ENCODE data around the gene GDI2. TPM values are rescaled to one million over a fixed set of nuclear protein-coding genes. Genes with fewer than 3 reads are reported as not detected.

Gene GDI2
- total and polyA plus RNA-seq, 4 donors, result 64.2 to 300 (median 164) TPM

- Histone ChIP-seq H3K27ac (ENCODE audit: low read depth in 1 of 2, low read length in 1 of 2) (no peak overlapping the region), H3K4me1 (ENCODE audit: control insufficient read depth in 5 of 5, insufficient read depth in 5 of 5, low read length in 5 of 5) (peaks cover 0 to 9% (median 0%) of the 10 kb centered on the region in 5 donors), H3K4me3 (no peak overlapping the region), H3K27me3 (ENCODE audit: control insufficient read depth in 3 of 3, insufficient read depth in 3 of 3, low read length in 2 of 3) (no peaks in the 10 kb centered on the region), H3K9me3 (ENCODE audit: control insufficient read depth in 4 of 4, insufficient read depth in 3 of 4, low read length in 3 of 4) (no peaks in the 10 kb centered on the region), H3K9ac (ENCODE audit: insufficient read depth in 1 of 2, low read length in 2 of 2) (no peak overlapping the region), H3K36me3 (ENCODE audit: control insufficient read depth in 4 of 4, insufficient read depth in 4 of 4, low read length in 4 of 4) (peaks cover 7 to 21% (median 16%) of the 10 kb centered on the region in 4 donors)
- no peak for TF ChIP-seq CTCF (IDR thresholded peaks at IDR 0.05; ENCODE audit: control extremely low read depth, extremely low read depth)
- ATAC-seq (ENCODE audit: insufficient read depth, low FRiP score), result no peak
- peak in 1 of 3 donors; percentile 8 for DNase-seq
- 36 to 52% methylated on average over 3 of the region's 3 CpGs for WGBS, 2 donors
Measured at GRCh38 chr10:5776881-5777197, 36.4 kb downstream of the GDI2 start.

GRCh38 chr10:5776136-5776880 lies 36.9 kb downstream of the GDI2 start:
- Histone ChIP-seq H3K36me3 (ENCODE audit: control insufficient read depth in 4 of 4, insufficient read depth in 4 of 4, low read length in 4 of 4) (peaks cover 9 to 23% (median 16%) of the 10 kb centered on the region in 4 donors), H3K4me3 (no peak overlapping the region), H3K27me3 (ENCODE audit: control insufficient read depth in 3 of 3, insufficient read depth in 3 of 3, low read length in 2 of 3) (no peaks in the 10 kb centered on the region), H3K9ac (ENCODE audit: insufficient read depth in 1 of 2, low read length in 2 of 2) (no peak overlapping the region), H3K4me1 (ENCODE audit: control insufficient read depth in 5 of 5, insufficient read depth in 5 of 5, low read length in 5 of 5) (peaks cover 0 to 9% (median 0%) of the 10 kb centered on the region in 5 donors), H3K9me3 (ENCODE audit: control insufficient read depth in 4 of 4, insufficient read depth in 3 of 4, low read length in 3 of 4) (no peaks in the 10 kb centered on the region), H3K27ac (ENCODE audit: low read depth in 1 of 2, low read length in 1 of 2) (peak overlapping the region in 1 of 2 donors; percentile 21)
- TF ChIP-seq CTCF (IDR thresholded peaks at IDR 0.05; ENCODE audit: control extremely low read depth, extremely low read depth), result no peak
- WGBS, 2 donors, result 80 to 83% methylated on average over 7 of the region's 7 CpGs
- DNase-seq, result no peak
- ATAC-seq (ENCODE audit: insufficient read depth, low FRiP score), result no peak

GRCh38 chr10:5775685-5776084 lies 37.5 kb downstream of the GDI2 start:
- Histone ChIP-seq H3K27me3 (ENCODE audit: control insufficient read depth in 3 of 3, insufficient read depth in 3 of 3, low read length in 2 of 3) (no peaks in the 10 kb centered on the region), H3K4me3 (no peak overlapping the region), H3K36me3 (ENCODE audit: control insufficient read depth in 4 of 4, insufficient read depth in 4 of 4, low read length in 4 of 4) (peaks cover 13 to 24% (median 18%) of the 10 kb centered on the region in 4 donors), H3K9me3 (ENCODE audit: control insufficient read depth in 4 of 4, insufficient read depth in 3 of 4, low read length in 3 of 4) (no peaks in the 10 kb centered on the region), H3K27ac (ENCODE audit: low read depth in 1 of 2, low read length in 1 of 2) (peak overlapping the region in 1 of 2 donors; percentile 21), H3K9ac (ENCODE audit: insufficient read depth in 1 of 2, low read length in 2 of 2) (no peak overlapping the region), H3K4me1 (ENCODE audit: control insufficient read depth in 5 of 5, insufficient read depth in 5 of 5, low read length in 5 of 5) (peaks cover 0 to 9% (median 0%) of the 10 kb centered on the region in 5 donors)
- no peak for DNase-seq
- no peak for TF ChIP-seq CTCF (IDR thresholded peaks at IDR 0.05; ENCODE audit: control extremely low read depth, extremely low read depth)
- WGBS, 2 donors, result 39 to 66% methylated on average over 16 of the region's 16 CpGs
- ATAC-seq (ENCODE audit: insufficient read depth, low FRiP score), result no peak
